C4-2B (cell line): ENCODE measurements around the gene MFAP3L.

Experiments used
- ZFX ChIP-seq: fragments of 450-650 bp; IDR thresholded peaks from 2 replicates; pipeline ENCODE4 v1.6.1; 2017
- TF ChIP-seq, protein P1 (sequence below): fragments of 450-650 bp; conservative IDR thresholded peaks from 2 replicates; pipeline ENCODE4 v1.5.1; 2017; ENCODE audit warnings: mild to moderate bottlenecking

- TF ChIP-seq, protein P1, sequence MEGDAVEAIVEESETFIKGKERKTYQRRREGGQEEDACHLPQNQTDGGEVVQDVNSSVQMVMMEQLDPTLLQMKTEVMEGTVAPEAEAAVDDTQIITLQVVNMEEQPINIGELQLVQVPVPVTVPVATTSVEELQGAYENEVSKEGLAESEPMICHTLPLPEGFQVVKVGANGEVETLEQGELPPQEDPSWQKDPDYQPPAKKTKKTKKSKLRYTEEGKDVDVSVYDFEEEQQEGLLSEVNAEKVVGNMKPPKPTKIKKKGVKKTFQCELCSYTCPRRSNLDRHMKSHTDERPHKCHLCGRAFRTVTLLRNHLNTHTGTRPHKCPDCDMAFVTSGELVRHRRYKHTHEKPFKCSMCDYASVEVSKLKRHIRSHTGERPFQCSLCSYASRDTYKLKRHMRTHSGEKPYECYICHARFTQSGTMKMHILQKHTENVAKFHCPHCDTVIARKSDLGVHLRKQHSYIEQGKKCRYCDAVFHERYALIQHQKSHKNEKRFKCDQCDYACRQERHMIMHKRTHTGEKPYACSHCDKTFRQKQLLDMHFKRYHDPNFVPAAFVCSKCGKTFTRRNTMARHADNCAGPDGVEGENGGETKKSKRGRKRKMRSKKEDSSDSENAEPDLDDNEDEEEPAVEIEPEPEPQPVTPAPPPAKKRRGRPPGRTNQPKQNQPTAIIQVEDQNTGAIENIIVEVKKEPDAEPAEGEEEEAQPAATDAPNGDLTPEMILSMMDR: peak; percentile 84
- no peak for TF ChIP-seq ZFX
Observed at GRCh38 chr4:170047771-170048354, 21.7 kb upstream of the MFAP3L start.
